Coronary artery (tissue), 2 donors: Measurements from ENCODE around the gene GPC6.

Source experiments
- DNase-seq: peaks from one replicate; pipeline ENCODE4 v3.0.0-alpha.2; 2017; ENCODE audit warnings: low spot score
- H3K27ac ChIP-seq, 2 donors: fragments of 200-600 bp; sonication (generic); one replicate each; pipeline ENCODE4 v1.5.1; 2016 to 2019
- H3K4me3 ChIP-seq: fragments of 200-600 bp; sonication (generic); 2 replicates; pipeline ENCODE4 v1.5.1; 2016; ENCODE audit warnings: mild to moderate bottlenecking, moderate library complexity
- TF ChIP-seq, protein P1 (sequence below): fragments of 200-600 bp; sonication (generic); IDR thresholded peaks from one replicate; pipeline ENCODE4 v1.5.1; 2019; ENCODE audit warnings: antibody characterized with exemption

GPC6 gene

DNA sequence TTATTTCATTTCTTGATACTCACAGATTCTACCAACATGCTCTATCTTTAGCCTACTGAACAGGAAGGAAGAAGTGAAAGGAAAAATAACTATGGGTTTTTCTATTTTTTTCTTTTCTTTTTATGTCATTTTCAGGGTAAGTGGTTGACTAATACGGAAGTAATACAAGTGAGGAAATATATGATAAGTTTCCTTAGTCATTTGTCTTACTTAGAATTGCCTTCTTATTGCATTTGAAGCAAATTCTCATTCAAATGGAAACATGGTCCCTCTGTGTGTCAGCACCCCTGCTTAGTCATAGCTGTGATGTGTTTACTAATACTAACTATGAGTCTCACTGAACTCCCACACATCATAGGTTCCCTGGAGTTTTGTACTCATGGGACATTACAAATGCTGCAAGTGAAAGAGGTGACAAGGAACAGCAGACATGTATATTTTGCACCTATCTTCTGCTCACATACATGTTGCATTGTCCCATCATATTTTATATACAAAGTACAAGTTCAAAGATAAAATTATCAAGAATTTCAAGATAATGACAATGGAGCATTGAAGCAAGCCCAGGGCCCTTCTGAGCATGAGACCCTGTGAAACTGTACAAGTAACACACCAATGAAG is 1192.8 kb downstream of the GPC6 start:
- Histone ChIP-seq H3K4me3 (no peak overlapping the region), H3K27ac (no peak overlapping the region)
- no peak for DNase-seq
- TF ChIP-seq, protein P1, sequence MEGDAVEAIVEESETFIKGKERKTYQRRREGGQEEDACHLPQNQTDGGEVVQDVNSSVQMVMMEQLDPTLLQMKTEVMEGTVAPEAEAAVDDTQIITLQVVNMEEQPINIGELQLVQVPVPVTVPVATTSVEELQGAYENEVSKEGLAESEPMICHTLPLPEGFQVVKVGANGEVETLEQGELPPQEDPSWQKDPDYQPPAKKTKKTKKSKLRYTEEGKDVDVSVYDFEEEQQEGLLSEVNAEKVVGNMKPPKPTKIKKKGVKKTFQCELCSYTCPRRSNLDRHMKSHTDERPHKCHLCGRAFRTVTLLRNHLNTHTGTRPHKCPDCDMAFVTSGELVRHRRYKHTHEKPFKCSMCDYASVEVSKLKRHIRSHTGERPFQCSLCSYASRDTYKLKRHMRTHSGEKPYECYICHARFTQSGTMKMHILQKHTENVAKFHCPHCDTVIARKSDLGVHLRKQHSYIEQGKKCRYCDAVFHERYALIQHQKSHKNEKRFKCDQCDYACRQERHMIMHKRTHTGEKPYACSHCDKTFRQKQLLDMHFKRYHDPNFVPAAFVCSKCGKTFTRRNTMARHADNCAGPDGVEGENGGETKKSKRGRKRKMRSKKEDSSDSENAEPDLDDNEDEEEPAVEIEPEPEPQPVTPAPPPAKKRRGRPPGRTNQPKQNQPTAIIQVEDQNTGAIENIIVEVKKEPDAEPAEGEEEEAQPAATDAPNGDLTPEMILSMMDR, result no peak

DNA sequence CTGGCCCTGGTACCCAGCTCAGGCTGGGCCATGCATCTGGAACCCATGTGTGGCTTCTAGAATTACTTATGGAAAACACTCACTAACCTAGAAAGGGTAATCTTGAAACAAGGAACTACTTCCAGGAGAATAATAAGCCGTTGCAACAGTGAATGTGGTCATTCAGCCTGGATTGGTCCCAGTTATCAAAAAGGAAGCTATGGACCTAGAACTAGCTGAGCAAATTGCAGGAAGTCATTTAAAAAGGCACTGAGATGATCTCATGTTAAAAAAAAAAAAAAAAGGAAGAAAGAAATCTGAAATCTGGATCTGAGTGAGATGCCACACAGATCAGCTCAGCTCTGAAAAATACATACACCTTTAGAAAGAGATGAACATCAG is 1193.3 kb downstream of the GPC6 start:
- TF ChIP-seq, protein P1, result no peak
- DNase-seq, result no peak
- H3K27ac ChIP-seq, result no peak overlapping the region
- no peak overlapping the region for H3K4me3 ChIP-seq

DNA sequence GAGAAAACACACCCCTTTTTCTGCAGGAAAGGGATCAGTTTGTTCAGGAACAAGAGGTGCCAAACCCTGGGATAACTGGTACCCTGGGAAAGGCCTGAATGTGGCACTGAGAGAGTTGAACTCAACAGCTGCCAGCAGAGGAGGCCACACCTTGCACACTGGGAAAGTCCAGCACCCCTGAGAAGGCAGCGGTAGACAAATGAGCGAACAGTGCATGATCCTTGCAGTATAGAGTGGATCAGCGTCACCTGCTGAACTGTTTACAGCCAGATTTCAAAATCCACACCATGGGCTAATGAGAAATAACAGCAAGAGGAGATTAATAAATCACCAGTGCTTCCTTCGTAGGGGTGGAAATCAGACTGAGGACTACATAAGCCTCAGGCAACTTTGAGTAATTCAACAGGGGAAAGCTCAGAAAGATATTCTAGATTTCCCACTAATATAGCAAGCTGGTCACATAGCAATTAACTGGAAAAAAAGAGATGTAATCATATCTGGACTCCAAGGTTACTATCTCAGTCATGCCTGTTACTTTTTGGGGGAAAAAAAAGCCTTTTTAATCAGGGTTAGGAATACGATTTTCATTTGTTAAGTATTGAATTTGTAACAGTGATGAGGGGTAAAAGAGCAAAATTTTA is 1200.8 kb downstream of the GPC6 start:
- no peak for DNase-seq
- Histone ChIP-seq H3K27ac (no peak overlapping the region), H3K4me3 (no peak overlapping the region)
- TF ChIP-seq, protein P1, result no peak

DNA sequence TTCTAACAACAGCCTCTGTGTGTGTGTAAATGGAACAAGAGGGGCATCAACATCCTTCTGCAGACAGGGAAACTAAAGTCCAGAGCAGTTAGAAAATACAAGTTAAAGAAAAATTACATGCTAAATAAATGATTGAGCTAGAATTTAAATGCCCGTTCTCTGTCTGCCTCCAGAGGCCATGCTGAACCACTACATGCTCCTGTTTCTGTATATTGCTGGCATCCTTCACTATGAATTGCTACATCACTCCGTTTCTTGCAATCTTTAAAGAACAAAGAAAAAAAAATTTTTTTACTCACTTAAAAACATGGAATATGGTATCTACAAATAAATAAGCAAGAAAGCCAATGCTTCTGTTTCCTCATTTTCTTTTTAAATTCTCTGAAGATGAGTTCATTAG is 1205.0 kb downstream of the GPC6 start:
- H3K4me3 ChIP-seq, result no peak overlapping the region
- TF ChIP-seq, protein P1, result no peak
- DNase-seq, result no peak
- H3K27ac ChIP-seq, result no peak overlapping the region

DNA sequence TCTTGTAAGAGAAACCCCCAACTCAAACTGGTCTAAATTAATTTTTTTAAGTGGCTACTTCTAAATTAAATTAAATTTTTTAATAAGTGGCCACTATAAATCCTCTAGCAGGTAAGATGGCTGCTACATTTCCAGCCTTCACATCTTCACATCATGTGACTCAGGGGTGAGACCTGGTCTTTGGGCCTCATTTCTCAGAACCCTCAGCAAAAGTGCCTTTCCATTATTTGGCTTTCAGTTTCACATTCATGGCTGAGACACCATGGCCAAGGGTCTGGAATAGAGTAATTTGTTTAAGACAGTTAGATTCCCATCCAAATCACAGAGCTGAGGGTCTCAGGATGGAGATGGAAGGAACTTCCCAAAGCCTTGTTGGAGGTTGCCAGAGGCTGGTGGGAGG is 1205.4 kb downstream of the GPC6 start:
- Histone ChIP-seq H3K27ac (no peak overlapping the region), H3K4me3 (no peak overlapping the region)
- DNase-seq, result no peak
- TF ChIP-seq, protein P1, result no peak

DNA sequence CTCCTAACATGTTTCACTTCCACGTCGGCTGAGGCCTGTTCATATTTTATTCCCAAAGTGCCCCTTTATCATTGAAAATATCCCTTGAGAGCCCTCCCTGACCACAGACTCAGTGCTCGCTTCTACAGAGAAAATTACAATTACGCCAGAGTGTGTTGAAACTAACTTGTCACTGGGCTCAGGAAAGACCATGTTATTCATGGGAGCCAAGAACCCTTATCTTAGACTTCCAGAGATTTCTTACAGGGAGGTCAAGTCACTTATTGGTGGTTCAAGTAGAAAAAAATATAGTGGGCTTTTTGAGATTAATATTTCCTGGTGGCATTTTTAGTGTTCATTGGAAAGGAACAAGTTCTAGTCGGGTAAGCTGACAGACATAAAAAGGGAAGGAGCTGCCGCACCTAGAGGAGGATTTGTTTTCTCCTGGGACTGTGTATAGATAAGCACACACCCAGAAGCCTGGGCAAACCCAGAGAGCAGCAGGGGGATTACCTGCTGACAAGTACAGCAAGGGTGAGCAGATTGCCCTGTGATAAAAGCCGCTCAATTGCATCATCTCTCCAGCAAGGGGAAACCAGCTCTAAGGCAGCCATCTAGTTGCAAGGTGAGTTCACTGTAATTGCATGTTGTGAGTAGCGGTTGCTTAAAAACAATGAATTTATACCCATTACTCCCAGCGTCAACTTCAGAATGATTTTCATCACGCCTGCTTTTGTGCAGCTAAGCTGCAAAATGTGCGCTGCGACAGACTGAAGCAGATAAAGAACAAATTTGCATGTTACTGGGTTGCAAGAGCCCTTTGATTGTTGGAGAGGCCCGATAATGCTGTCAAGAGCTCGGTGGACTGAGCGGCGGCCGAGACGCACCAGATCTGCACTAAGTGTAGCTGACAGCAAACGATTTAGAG is 1206.7 kb downstream of the GPC6 start:
- TF ChIP-seq, protein P1, result no peak
- no peak overlapping the region for H3K27ac ChIP-seq
- no peak overlapping the region for H3K4me3 ChIP-seq
- no peak for DNase-seq
